SK-MEL-5 (cell line): ENCODE measurements around the gene GRIK1. TPM values are rescaled to one million over a fixed set of nuclear protein-coding genes. Genes with fewer than 3 reads are reported as not detected.

Experiments
- DNase-seq: peaks from one replicate; pipeline ENCODE4 v3.0.0-alpha.2; 2016; ENCODE audit warnings: low read depth, low spot score
- in situ Hi-C: cut with HindIII; loops from 2 replicates; pipeline ENCODE4 v1.10.0; 2016; ENCODE audit warnings: low sequenced_read_pairs, high pct_unique_total_duplicates, low pct_unique_long_range_greater_than_20kb
- total RNA-seq: library from RNA; depleted of rRNA; stranded (reverse); fragments of >200 nt; shearing (Covaris generic); gene quantifications from 2 replicates; pipeline ENCODE4 v1.2.3, GENCODE V29; 2014

Gene GRIK1
- total RNA-seq, 1 experiment from 2014 or later = 0.11 TPM

GRCh38 chr21:29671728-29672127, 268.1 kb downstream of the GRIK1 start:
- in situ Hi-C loops = no loop called here
- peak; percentile 9 for DNase-seq

DNA sequence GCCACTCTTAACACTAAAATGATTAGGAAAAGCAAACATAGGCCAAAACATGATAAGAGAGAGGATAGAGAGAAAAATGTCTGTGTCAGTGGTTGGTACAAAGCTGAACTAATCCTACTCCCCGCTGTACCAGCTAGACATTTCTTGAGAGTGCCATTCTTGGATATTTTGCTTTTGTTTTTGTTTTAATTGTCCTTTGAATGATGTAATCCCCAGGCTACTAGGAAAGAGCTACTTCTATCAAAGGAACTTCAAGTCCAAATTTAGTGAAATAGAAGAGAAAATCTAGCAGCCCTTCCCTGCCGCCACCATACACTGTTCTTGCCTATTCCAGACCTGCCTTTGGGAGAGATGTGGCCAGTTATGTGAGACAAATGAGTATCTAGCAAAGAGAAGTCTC, 269.6 kb downstream of the GRIK1 start:
- no peak for DNase-seq
- in situ Hi-C loops = no loop called here

- in situ Hi-C loops = no loop called here
- no peak for DNase-seq
These were observed 270.4 kb downstream of the GRIK1 start for GRCh38 chr21:29669416-29669815.

DNA sequence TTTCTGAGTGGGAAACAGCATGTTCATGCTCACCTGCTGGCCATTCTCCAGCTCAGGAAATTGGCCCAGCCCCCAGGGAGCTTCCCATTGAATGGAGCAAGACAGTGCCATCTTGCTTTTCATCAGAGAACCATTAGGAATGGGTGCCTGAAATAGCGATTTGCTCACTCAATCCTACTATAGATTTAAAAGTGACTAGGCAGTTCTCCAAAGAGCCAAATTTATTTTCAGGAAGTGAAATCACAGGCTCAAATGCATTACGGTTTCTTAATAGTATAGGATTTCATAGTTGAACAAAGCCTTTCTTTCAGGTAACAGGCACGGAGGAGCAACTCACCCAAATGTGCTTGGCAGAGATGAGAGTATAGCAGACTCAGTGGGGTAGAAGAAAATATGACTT, 272.1 kb downstream of the GRIK1 start:
- peak; percentile 49 for DNase-seq
- in situ Hi-C loops = no loop called here

- no peak for DNase-seq
- in situ Hi-C loops = no loop called here
These were observed 275.2 kb downstream of the GRIK1 start for GRCh38 chr21:29664615-29665014.

DNA sequence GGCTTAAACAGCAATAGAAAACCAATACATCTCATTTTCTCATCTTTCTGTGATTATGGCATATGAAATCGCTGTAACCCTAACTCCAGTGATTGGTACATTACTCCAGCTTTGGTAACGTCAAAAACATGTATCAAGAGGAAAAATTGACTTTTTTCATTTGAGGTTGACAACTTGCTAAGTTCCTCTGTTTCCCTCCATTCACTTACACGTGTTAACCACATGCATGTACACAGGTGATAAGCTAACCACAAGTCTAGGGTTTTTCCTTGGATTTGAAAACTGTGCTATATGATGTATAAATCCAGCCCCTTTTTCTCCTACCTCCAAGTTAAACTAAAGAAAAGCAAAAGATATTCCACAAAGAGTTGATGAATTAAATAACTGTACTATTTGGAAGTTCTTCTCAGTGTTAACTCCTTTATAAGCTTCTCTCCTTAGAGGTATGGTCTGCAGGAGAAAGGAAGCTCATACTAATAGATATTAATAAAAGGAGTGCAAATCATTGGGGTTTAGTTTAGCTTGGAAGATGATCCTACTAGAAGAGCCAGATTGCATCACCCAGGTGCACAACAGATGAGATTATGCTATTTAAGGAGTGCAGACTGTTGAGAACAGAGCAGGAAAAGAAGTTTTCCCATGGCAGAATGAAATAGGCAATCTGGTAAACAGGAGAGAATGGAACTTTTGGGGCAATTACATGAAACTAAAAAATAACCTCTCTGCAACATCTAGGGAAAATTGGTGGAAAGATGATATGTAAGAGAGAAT, 277.9 kb downstream of the GRIK1 start:
- no peak for DNase-seq
- in situ Hi-C loops = no loop called here

GRCh38 chr21:29660047-29660720, 279.6 kb downstream of the GRIK1 start:
- in situ Hi-C loops = no loop called here
- no peak for DNase-seq

DNA sequence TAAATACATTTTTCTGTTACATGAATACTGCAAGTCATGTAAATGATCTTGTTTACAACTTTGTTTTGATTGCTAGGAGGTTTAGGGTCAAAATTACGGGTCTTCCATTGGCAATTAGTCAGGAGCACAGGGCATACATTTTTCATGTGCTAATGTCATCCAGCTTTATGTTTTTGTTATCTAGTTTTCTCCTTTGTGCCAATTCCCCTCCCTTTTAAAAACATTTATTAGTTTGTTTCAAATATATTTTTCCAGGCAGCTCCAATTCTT, 280.9 kb downstream of the GRIK1 start:
- in situ Hi-C loops = no loop called here
- no peak for DNase-seq

DNA sequence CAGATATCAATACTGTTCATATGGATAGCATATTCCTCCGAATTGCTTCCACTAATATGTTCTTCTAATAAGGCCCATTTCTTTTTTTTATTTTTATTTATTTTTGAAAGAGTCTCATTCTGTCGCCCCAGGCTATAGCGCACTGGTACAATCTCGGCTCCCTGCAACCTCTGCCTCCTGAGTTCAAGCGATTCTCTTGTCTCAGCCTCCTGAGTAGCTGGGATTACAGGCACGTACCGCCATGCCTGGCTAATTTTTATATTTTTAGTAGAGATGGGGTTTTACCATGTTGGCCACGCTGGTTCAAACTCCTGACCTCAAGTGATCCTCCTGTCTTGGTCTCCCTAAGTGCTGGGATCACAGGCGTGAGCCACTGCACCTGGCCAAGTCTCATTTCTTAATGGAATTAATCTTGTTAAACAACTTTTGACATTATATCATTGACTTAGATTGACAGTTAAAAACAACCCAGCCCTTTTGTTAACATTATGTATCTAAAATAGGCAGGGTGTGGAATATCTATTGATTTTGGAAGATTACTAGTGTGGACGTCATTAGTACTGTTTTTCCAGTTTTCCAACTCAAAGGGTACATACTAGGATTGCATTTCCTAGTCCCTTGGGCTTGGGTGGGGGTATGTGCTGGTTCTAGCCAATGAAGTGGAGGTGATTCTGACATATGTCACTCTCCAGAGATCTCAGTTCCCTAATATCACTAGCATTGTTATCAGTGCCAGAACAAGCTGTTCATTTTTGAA, 281.4 kb downstream of the GRIK1 start:
- in situ Hi-C loops = no loop called here
- no peak for DNase-seq

GRCh38 chr21:29657240-29657989, 282.4 kb downstream of the GRIK1 start:
- no peak for DNase-seq
- in situ Hi-C loops = no loop called here

DNA sequence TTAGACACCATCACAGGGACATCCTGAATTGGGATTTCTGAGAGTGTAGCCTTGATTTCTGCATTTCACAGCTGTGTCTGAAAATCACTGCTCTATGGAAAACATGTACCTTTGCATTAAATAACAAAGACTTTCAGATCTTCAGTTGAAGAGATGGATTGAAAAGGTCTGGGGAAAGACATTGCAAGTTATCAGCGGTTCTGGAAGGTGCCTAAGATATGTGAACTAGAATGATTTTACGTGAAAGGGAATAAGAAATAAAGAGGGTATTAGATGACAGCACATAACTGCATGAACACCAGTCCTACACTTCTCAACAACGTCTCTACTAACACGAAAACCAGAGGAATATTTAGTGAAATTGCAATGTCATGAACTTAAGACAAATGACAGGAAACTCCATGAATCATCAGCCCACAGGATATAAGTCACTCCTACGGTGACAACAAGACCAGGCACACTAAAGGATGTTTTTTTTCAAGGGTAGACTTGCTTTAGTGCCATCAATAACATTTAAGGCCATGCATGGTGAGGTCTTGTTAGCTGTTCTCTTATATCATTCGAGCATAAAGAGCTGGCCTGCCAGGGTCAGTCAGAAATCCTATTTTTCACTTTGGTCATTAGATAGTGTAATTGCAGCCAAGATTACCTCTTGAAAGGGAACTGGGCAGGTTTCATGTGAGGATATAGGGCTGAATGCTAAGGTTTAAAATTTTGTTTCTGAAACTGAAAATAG, 283.1 kb downstream of the GRIK1 start:
- in situ Hi-C loops = no loop called here
- peak; percentile 10 for DNase-seq

DNA sequence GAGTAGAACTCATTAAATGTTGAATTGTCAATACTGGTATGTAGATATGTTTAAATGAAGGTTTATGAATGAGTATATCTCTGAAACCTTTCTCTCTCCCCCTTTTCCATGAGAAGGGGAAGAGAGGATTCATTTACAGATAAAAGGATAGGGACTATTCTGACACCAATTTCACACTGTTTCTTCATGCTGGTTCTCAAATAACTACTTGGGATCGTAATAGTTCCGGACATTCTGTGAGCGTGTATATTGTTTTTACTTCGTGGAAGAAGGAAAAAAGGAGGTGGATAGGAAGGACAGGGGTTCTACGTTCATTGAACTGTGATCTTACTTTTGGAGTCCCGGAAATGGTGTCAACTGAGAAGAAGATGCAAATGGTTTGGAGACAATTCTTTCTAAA, 284.2 kb downstream of the GRIK1 start:
- DNase-seq = no peak
- in situ Hi-C loops = no loop called here

- in situ Hi-C loops = no loop called here
These were observed 284.9 kb downstream of the GRIK1 start for GRCh38 chr21:29654855-29655254.

GRCh38 chr21:29654203-29654602, 285.6 kb downstream of the GRIK1 start:
- in situ Hi-C loops = no loop called here
- DNase-seq = no peak

More at GRCh38 chr21:29654855-29655254, 284.9 kb downstream of the GRIK1 start:
- no peak for DNase-seq

GRCh38 chr21:29650523-29651022, 289.2 kb downstream of the GRIK1 start:
- in situ Hi-C loops = no loop called here
- DNase-seq = no peak

- in situ Hi-C loops = no loop called here
- no peak for DNase-seq
These were observed 290.4 kb downstream of the GRIK1 start for GRCh38 chr21:29649406-29649814.

DNA sequence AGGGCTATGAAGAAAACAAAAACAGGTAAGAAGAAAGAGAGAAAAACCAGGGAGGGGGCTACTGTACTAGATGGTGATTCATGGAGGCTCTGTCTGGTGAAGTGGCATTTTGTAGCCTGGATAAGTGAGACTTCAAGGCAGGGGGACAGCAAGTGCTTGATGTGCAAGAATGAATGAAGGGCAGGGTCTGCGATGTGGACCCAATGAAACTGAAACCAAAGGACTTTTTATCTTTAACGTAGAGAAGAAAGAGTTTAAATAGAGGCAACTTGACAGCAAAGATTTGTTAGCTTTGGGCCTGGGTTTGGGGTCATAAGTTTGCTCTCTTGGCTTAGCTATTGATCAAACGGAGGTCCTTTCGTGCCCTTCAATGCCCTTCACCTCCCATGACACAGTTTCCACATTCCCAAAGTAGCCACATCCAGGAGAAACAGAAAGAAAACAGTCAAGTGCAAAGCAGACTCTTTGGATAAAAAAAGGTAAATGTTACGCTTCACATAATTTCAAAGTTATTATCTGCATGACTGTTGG, 291.0 kb downstream of the GRIK1 start:
- in situ Hi-C loops = no loop called here
- DNase-seq = no peak
